ENCODE measurements around the gene KHDC3L. TPM values are rescaled to one million over a fixed set of nuclear protein-coding genes. Genes with fewer than 3 reads are reported as not detected.

KHDC3L gene
- total and polyA plus RNA-seq, 2 of the 8 experiments (the other 6 are each of a cell fraction or from before 2014, with no cell fraction given): 0.11 TPM; not detected in 1

Small RNA genes within 50 kb of the gene (small RNA-seq; reads per million reads assigned to genes)
- not detected for gene RPL39P3 (ENCODE audit: insufficient read depth)

Other genes with a start within 250 kb of the KHDC3L start
- gene KHDC1L, start 137.2 kb upstream of the KHDC3L start, total RNA-seq (2021; fragmentation: NEBNext Ultra II Directional; extraction: Animal tissue kit (Norgen Biotek cat#: 25700)): not detected in 2 replicates
- 0.14 TPM in 1 of 2 replicates, not detected in the other for gene KHDC1L, start 137.2 kb upstream of the KHDC3L start, polyA plus RNA-seq (2011; rRNA removed)
- 4.3 and 4.6 TPM in 2 replicates for gene KHDC1, start 99.5 kb upstream of the KHDC3L start, total RNA-seq (2021; fragmentation: NEBNext Ultra II Directional; extraction: Animal tissue kit (Norgen Biotek cat#: 25700))
- 7.3 and 9.4 TPM in 2 replicates for gene KHDC1, start 99.5 kb upstream of the KHDC3L start, polyA plus RNA-seq (2011; rRNA removed)
- 1.5 and 2.0 TPM in 2 replicates for gene DPPA5, start 8.4 kb upstream of the KHDC3L start, total RNA-seq (2021; fragmentation: NEBNext Ultra II Directional; extraction: Animal tissue kit (Norgen Biotek cat#: 25700))
- 2.9 and 6.6 TPM in 2 replicates for gene DPPA5, start 8.4 kb upstream of the KHDC3L start, polyA plus RNA-seq (2011; rRNA removed)
- gene OOEP, start 7.2 kb downstream of the KHDC3L start, total RNA-seq (2021; fragmentation: NEBNext Ultra II Directional; extraction: Animal tissue kit (Norgen Biotek cat#: 25700)): 0.41 TPM in 1 of 2 replicates, not detected in the other
- 0.20 and 0.55 TPM in 2 replicates for gene OOEP, start 7.2 kb downstream of the KHDC3L start, polyA plus RNA-seq (2011; rRNA removed)
- gene DDX43, start 32.2 kb downstream of the KHDC3L start, total RNA-seq (2021; fragmentation: NEBNext Ultra II Directional; extraction: Animal tissue kit (Norgen Biotek cat#: 25700)): not detected in 2 replicates
- 0.05 TPM in 2 replicates for gene DDX43, start 32.2 kb downstream of the KHDC3L start, polyA plus RNA-seq (2011; rRNA removed)
- gene CGAS, start 89.6 kb downstream of the KHDC3L start, total RNA-seq (2021; fragmentation: NEBNext Ultra II Directional; extraction: Animal tissue kit (Norgen Biotek cat#: 25700)): 6.3 and 6.7 TPM in 2 replicates
- gene CGAS, start 89.6 kb downstream of the KHDC3L start, polyA plus RNA-seq (2011; rRNA removed): 1.9 and 2.1 TPM in 2 replicates
- gene MTO1, start 99.1 kb downstream of the KHDC3L start, total RNA-seq (2021; fragmentation: NEBNext Ultra II Directional; extraction: Animal tissue kit (Norgen Biotek cat#: 25700)): 29.3 and 31.6 TPM in 2 replicates
- gene MTO1, start 99.1 kb downstream of the KHDC3L start, polyA plus RNA-seq (2011; rRNA removed): 17.4 and 20.9 TPM in 2 replicates
- 13,468 and 13,823 TPM in 2 replicates for gene EEF1A1, start 158.4 kb downstream of the KHDC3L start, total RNA-seq (2021; fragmentation: NEBNext Ultra II Directional; extraction: Animal tissue kit (Norgen Biotek cat#: 25700))
- 10,552 and 13,927 TPM in 2 replicates for gene EEF1A1, start 158.4 kb downstream of the KHDC3L start, polyA plus RNA-seq (2011; rRNA removed)

All from H1 (cell line).